Progenitor cell of endocrine pancreas (in vitro differentiated cells): Measurements from ENCODE around the gene SEMA6B. TPM values are rescaled to one million over a fixed set of nuclear protein-coding genes. Genes with fewer than 3 reads are reported as not detected.

Experiments used
- DNase-seq: peaks from one replicate; pipeline ENCODE4 v3.0.0; 2021; ENCODE audit warnings: low spot score; ENCODE audit not compliant: unreplicated experiment
- H3K27ac Mint-ChIP-seq: 2 replicates; pipeline ENCODE4 v1.8.0; 2021; ENCODE audit warnings: mild to moderate bottlenecking, moderate library complexity, mixed read lengths
- H3K27me3 Mint-ChIP-seq: 2 replicates; pipeline ENCODE4 v1.8.0; 2021; ENCODE audit warnings: mixed read lengths
- H3K36me3 Mint-ChIP-seq: 2 replicates; pipeline ENCODE4 v1.8.0; 2022; ENCODE audit warnings: mixed read lengths; ENCODE audit not compliant: insufficient read depth
- H3K4me1 Mint-ChIP-seq: 2 replicates; pipeline ENCODE4 v1.8.0; 2021; ENCODE audit warnings: low read depth, mixed read lengths
- H3K4me3 Mint-ChIP-seq: 2 replicates; pipeline ENCODE4 v1.8.0; 2021; ENCODE audit warnings: low read depth, mild to moderate bottlenecking, moderate library complexity, mixed read lengths
- H3K9me3 Mint-ChIP-seq: 2 replicates; pipeline ENCODE4 v1.8.0; 2021; ENCODE audit warnings: low read depth, mixed read lengths
- CTCF ChIP-seq: fragments of 200-600 bp; sonication (generic); IDR thresholded peaks from one replicate; pipeline ENCODE4 v1.5.0; 2021; ENCODE audit warnings: antibody characterized with exemption, mild to moderate bottlenecking; ENCODE audit not compliant: unreplicated experiment
- total RNA-seq: library from RNA; stranded (reverse); gene quantifications from 2 replicates; pipeline ENCODE4 v1.2.1, GENCODE V29; 2021

Gene SEMA6B
- total RNA-seq, 1 donor from 2014 or later: 26.6 TPM

GRCh38 chr19:4550018-4550417, 9.5 kb downstream of the SEMA6B start:
- no peak overlapping the region for H3K27ac Mint-ChIP-seq
- no peak for DNase-seq
- H3K9me3 Mint-ChIP-seq: no peaks in the 10 kb centered on the region
- H3K4me3 Mint-ChIP-seq: no peak overlapping the region
- peaks cover 21% of the 10 kb centered on the region for H3K36me3 Mint-ChIP-seq
- H3K4me1 Mint-ChIP-seq: no peaks in the 10 kb centered on the region
- H3K27me3 Mint-ChIP-seq: no peaks in the 10 kb centered on the region
- no peak for TF ChIP-seq CTCF

- H3K27me3 Mint-ChIP-seq: no peaks in the 10 kb centered on the region
- no peak overlapping the region for H3K4me3 Mint-ChIP-seq
- H3K36me3 Mint-ChIP-seq: peaks cover 15% of the 10 kb centered on the region
- no peaks in the 10 kb centered on the region for H3K4me1 Mint-ChIP-seq
- no peak for DNase-seq
- no peaks in the 10 kb centered on the region for H3K9me3 Mint-ChIP-seq
- no peak overlapping the region for H3K27ac Mint-ChIP-seq
- no peak for TF ChIP-seq CTCF
Observed at GRCh38 chr19:4548238-4548584, 11.3 kb downstream of the SEMA6B start.

- peak; percentile 37 for TF ChIP-seq CTCF
- H3K4me1 Mint-ChIP-seq: no peaks in the 10 kb centered on the region
- H3K4me3 Mint-ChIP-seq: no peak overlapping the region
- no peak overlapping the region for H3K27ac Mint-ChIP-seq
- no peaks in the 10 kb centered on the region for H3K27me3 Mint-ChIP-seq
- DNase-seq: no peak
- no peaks in the 10 kb centered on the region for H3K9me3 Mint-ChIP-seq
- H3K36me3 Mint-ChIP-seq: peaks cover 10% of the 10 kb centered on the region
Observed at GRCh38 chr19:4547303-4548237, 11.9 kb downstream of the SEMA6B start.

GRCh38 chr19:4543842-4544647, 15.4 kb downstream of the SEMA6B start:
- no peak overlapping the region for H3K4me3 Mint-ChIP-seq
- peaks cover 3% of the 10 kb centered on the region for H3K36me3 Mint-ChIP-seq
- no peak overlapping the region for H3K27ac Mint-ChIP-seq
- no peaks in the 10 kb centered on the region for H3K9me3 Mint-ChIP-seq
- H3K4me1 Mint-ChIP-seq: no peaks in the 10 kb centered on the region
- no peak for DNase-seq
- no peak for TF ChIP-seq CTCF
- H3K27me3 Mint-ChIP-seq: no peaks in the 10 kb centered on the region
